HepG2 (cell line): Measurements from ENCODE around the gene CLPTM1. TPM values are rescaled to one million over a fixed set of nuclear protein-coding genes. Genes with fewer than 3 reads are reported as not detected.

ENCODE experiments used
- ATF7 ChIP-seq, 2 experiments: fragments of 450-650 bp in 1 of 2; sonication (generic) in 1 of 2; formaldehyde crosslinking in 1 of 2; IDR thresholded peaks; 2 replicates each; pipeline versions ENCODE4 v1.4.0 to v1.6.1; 2016 to 2020; ENCODE audit warnings: antibody characterized with exemption in 1 of 2, mild to moderate bottlenecking in 1 of 2, missing genetic modification reagents in 1 of 2
- CBFB ChIP-seq: sonication (generic); formaldehyde crosslinking; IDR thresholded peaks from 2 replicates; pipeline ENCODE4 v1.4.0; 2020; ENCODE audit warnings: missing genetic modification reagents
- CC2D1A ChIP-seq: sonication (generic); formaldehyde crosslinking; IDR thresholded peaks from 2 replicates; pipeline ENCODE4 v1.8.1; 2023; ENCODE audit warnings: mild to moderate bottlenecking, missing genetic modification reagents
- CERS6 ChIP-seq: sonication (generic); formaldehyde crosslinking; IDR thresholded peaks from 2 replicates; pipeline ENCODE4 v1.5.0; 2020; ENCODE audit warnings: missing genetic modification reagents
- DNMT1 ChIP-seq: sonication (generic); formaldehyde crosslinking; IDR thresholded peaks from 2 replicates; pipeline ENCODE4 v1.5.1; 2020; ENCODE audit warnings: mild to moderate bottlenecking, missing genetic modification reagents
- IKZF1 ChIP-seq: fragments of 450-650 bp; IDR thresholded peaks from 2 replicates; pipeline ENCODE4 v1.7.1; 2016
- ISL2 ChIP-seq: sonication (generic); formaldehyde crosslinking; IDR thresholded peaks from 2 replicates; pipeline ENCODE4 v1.5.0; 2020; ENCODE audit warnings: missing genetic modification reagents
- JUNB ChIP-seq: sonication (generic); formaldehyde crosslinking; IDR thresholded peaks from 2 replicates; pipeline ENCODE4 v1.8.0; 2022; ENCODE audit warnings: missing genetic modification reagents, mild to moderate bottlenecking, borderline replicate concordance
- MAFK ChIP-seq, 2 experiments: IDR thresholded peaks in 1 of 2; conservative IDR thresholded peaks in 1 of 2; 2 replicates each; pipeline ENCODE4 v1.6.1; 2011; ENCODE audit warnings: improper control_type of control experiment in 2 of 2, low read length in 2 of 2
- NFYC ChIP-seq: IDR thresholded peaks from 2 replicates; pipeline ENCODE4 v1.6.1; 2016; ENCODE audit warnings: missing genetic modification reagents, missing compliant biosample characterization
- RXRB ChIP-seq: IDR thresholded peaks from 2 replicates; pipeline ENCODE4 v1.6.1; 2016; ENCODE audit warnings: borderline replicate concordance, missing genetic modification reagents, missing compliant biosample characterization
- SMAD9 ChIP-seq: sonication (generic); formaldehyde crosslinking; IDR thresholded peaks from 2 replicates; pipeline ENCODE4 v1.5.1; 2020; ENCODE audit warnings: mild to moderate bottlenecking, missing genetic modification reagents
- TFAP4 ChIP-seq: sonication (generic); IDR thresholded peaks from 2 replicates; pipeline ENCODE4 v1.6.1; 2016; ENCODE audit warnings: low read depth, borderline replicate concordance
- ZC3H13 ChIP-seq: sonication (generic); formaldehyde crosslinking; IDR thresholded peaks from 2 replicates; pipeline ENCODE4 v1.8.1; 2023; ENCODE audit warnings: mild to moderate bottlenecking, missing genetic modification reagents, moderate library complexity
- ZFAT ChIP-seq: sonication (generic); formaldehyde crosslinking; conservative IDR thresholded peaks from 2 replicates; pipeline ENCODE4 v1.8.1; 2023; ENCODE audit warnings: missing genetic modification reagents, inconsistent platforms
- ZNF17 ChIP-seq: sonication (generic); formaldehyde crosslinking; IDR thresholded peaks from 2 replicates; pipeline ENCODE4 v1.5.0; 2020; ENCODE audit warnings: mild to moderate bottlenecking, missing genetic modification reagents
- ZNF205 ChIP-seq: IDR thresholded peaks from 2 replicates; pipeline ENCODE4 v1.6.1; 2018; ENCODE audit warnings: missing biosample characterization, missing genetic modification reagents
- ZNF549 ChIP-seq: sonication (generic); formaldehyde crosslinking; IDR thresholded peaks from 2 replicates; pipeline ENCODE4 v1.5.0; 2020; ENCODE audit warnings: missing genetic modification reagents
- ZNF670 ChIP-seq: sonication (generic); formaldehyde crosslinking; IDR thresholded peaks from 2 replicates; pipeline ENCODE4 v1.8.0; 2022; ENCODE audit warnings: mild to moderate bottlenecking, missing genetic modification reagents, borderline replicate concordance
- ZNF687 ChIP-seq: sonication (generic); formaldehyde crosslinking; IDR thresholded peaks from 2 replicates; pipeline ENCODE4 v1.5.1; 2020; ENCODE audit warnings: mild to moderate bottlenecking, missing genetic modification reagents, moderate library complexity
- ZNF7 ChIP-seq: IDR thresholded peaks from 2 replicates; pipeline ENCODE4 v1.6.1; 2016; ENCODE audit warnings: missing biosample characterization, missing genetic modification reagents
- ZNF816 ChIP-seq: sonication (generic); formaldehyde crosslinking; IDR thresholded peaks from 2 replicates; pipeline ENCODE4 v1.8.0; 2022; ENCODE audit warnings: missing genetic modification reagents, mild to moderate bottlenecking, borderline replicate concordance
- polyA plus RNA-seq, 8 experiments: library from polyadenylated mRNA; depleted of rRNA in 3 of 8; stranded (reverse) in 7 of 8; unstranded in 1 of 8; fragments of >200 nt; fragmentation: Illumina TruSeq in 4 of 8; extraction: Trizol in 4 of 8; gene quantifications; 2 replicates each; pipeline versions ENCODE4 v1.2.1 to v1.2.3, GENCODE V29; 2011 to 2016; ENCODE audit warnings: low read depth in 4 of 8, missing spikeins in 1 of 8, mixed read lengths in 1 of 8; ENCODE audit not compliant: insufficient read depth in 1 of 8
- total RNA-seq, 5 experiments: library from RNA; depleted of rRNA; stranded (reverse); fragments of >200 nt; fragmentation: Illumina TruSeq; extraction: Trizol; gene quantifications; 2 replicates each; pipeline ENCODE4 v1.2.3, GENCODE V29; 2016; ENCODE audit warnings: low read depth in 1 of 5
- TF ChIP-seq, protein P1 (sequence below): IDR thresholded peaks from 2 replicates; pipeline ENCODE4 v1.6.1; 2016; ENCODE audit warnings: low read depth, control low read depth
- TF ChIP-seq, protein P2 (sequence below): sonication (generic); formaldehyde crosslinking; IDR thresholded peaks from 2 replicates; pipeline ENCODE4 v1.4.0; 2020; ENCODE audit warnings: missing genetic modification reagents

Gene CLPTM1
- total and polyA plus RNA-seq, 2 of the 13 experiments (the other 11 are each of a cell fraction or from before 2014, with no cell fraction given): 34.9 to 42.8 TPM

- TF ChIP-seq JUNB (CRISPR knock-in tag) (peak; percentile 74; the same call in 1 of the 2 replicates), ATF7 (IDR thresholded peaks at IDR 0.05) (no peak), ATF7 (CRISPR knock-in tag; IDR thresholded peaks at IDR 0.05) (peak; percentile 46; the same call in 1 of the 2 replicates), ISL2 (peak; percentile 92), SMAD9 (CRISPR knock-in tag) (no peak), ZC3H13 (CRISPR knock-in tag) (no peak), ZNF670 (CRISPR knock-in tag) (peak; percentile 47; the same call in 1 of the 2 replicates), MAFK (conservative IDR thresholded peaks at IDR 0.05 in 1 of 2, IDR thresholded peaks at IDR 0.05 in 1 of 2; ENCODE audit: low read length in 2 of 2) (peak in 1 of 2 experiments; percentile 25; a peak in 1 of 4 replicates), IKZF1 (no peak), CERS6 (CRISPR knock-in tag) (no peak), CBFB (peak; percentile 85), ZNF7 (CRISPR knock-in tag) (no peak), CC2D1A (no peak), ZNF205 (CRISPR knock-in tag) (peak; percentile 93), NFYC (CRISPR knock-in tag) (peak; percentile 29; the same call in 1 of the 2 replicates), DNMT1 (CRISPR knock-in tag) (no peak), TFAP4 (peak; percentile 98), ZNF549 (CRISPR knock-in tag) (no peak), ZNF17 (CRISPR knock-in tag) (no peak), ZNF816 (CRISPR knock-in tag) (no peak), ZFAT (CRISPR knock-in tag) (no peak), ZNF687 (CRISPR knock-in tag) (peak; percentile 92), RXRB (CRISPR knock-in tag) (peak; percentile 100)
- TF ChIP-seq, protein P1, sequence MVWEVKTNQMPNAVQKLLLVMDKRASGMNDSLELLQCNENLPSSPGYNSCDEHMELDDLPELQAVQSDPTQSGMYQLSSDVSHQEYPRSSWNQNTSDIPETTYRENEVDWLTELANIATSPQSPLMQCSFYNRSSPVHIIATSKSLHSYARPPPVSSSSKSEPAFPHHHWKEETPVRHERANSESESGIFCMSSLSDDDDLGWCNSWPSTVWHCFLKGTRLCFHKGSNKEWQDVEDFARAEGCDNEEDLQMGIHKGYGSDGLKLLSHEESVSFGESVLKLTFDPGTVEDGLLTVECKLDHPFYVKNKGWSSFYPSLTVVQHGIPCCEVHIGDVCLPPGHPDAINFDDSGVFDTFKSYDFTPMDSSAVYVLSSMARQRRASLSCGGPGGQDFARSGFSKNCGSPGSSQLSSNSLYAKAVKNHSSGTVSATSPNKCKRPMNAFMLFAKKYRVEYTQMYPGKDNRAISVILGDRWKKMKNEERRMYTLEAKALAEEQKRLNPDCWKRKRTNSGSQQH (CRISPR knock-in tag): peak; percentile 61; the same call in 1 of the 2 replicates
- TF ChIP-seq, protein P2, sequence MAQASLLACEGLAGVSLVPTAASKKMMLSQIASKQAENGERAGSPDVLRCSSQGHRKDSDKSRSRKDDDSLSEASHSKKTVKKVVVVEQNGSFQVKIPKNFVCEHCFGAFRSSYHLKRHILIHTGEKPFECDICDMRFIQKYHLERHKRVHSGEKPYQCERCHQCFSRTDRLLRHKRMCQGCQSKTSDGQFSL (CRISPR knock-in tag): 0 out of 2 replicates have a peak, but pooled peaks have one; percentile 39
These were observed 30.9 kb upstream of the CLPTM1 start (continued) for GRCh38 chr19:44924243-44924725.
